Measurements from ENCODE around the gene HNF1A.

HNF1A gene

GRCh38 chr12:120961604-120962531 lies 16.5 kb upstream of the HNF1A start:
- Mint-ChIP-seq H3K4me1 (peaks cover 13% of the 10 kb centered on the region), H3K9me3 (no peaks in the 10 kb centered on the region), H3K36me3 (ENCODE audit: low read depth) (no peaks in the 10 kb centered on the region), H3K27me3 (ENCODE audit: low read depth, poor library complexity) (peaks cover 22% of the 10 kb centered on the region), H3K4me3 (no peak overlapping the region), H3K27ac (no peak overlapping the region)
- DNase-seq, result peak; percentile 41
- TF ChIP-seq, protein P1, sequence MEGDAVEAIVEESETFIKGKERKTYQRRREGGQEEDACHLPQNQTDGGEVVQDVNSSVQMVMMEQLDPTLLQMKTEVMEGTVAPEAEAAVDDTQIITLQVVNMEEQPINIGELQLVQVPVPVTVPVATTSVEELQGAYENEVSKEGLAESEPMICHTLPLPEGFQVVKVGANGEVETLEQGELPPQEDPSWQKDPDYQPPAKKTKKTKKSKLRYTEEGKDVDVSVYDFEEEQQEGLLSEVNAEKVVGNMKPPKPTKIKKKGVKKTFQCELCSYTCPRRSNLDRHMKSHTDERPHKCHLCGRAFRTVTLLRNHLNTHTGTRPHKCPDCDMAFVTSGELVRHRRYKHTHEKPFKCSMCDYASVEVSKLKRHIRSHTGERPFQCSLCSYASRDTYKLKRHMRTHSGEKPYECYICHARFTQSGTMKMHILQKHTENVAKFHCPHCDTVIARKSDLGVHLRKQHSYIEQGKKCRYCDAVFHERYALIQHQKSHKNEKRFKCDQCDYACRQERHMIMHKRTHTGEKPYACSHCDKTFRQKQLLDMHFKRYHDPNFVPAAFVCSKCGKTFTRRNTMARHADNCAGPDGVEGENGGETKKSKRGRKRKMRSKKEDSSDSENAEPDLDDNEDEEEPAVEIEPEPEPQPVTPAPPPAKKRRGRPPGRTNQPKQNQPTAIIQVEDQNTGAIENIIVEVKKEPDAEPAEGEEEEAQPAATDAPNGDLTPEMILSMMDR (IDR thresholded peaks at IDR 0.05), result no peak

DNA sequence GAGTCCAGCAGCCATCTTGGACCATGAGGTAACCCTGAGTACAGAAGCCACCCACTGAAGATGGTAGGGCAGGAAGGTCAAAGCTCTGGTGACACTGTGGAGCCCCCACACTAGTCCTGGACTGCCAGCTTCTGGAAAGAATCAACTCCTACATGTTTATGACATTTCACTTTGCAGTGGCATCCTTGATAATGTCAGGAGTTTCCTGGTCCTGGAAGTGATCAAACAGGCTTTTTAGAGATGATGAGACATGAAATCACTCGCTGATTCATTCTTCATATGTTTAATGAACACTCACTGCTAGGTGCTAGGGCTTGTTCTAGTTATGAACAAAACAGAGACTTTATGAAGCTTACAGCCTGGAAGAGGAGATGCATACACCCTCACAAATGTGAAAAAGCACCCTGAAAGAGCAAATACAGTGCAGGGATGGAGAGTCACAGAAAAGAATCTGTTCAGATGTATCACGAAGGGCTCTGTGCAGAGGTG lies 15.8 kb upstream of the HNF1A start:
- Mint-ChIP-seq H3K9me3 (no peaks in the 10 kb centered on the region), H3K4me3 (no peak overlapping the region), H3K27ac (no peak overlapping the region), H3K27me3 (ENCODE audit: low read depth, poor library complexity) (peaks cover 20% of the 10 kb centered on the region), H3K36me3 (ENCODE audit: low read depth) (no peaks in the 10 kb centered on the region), H3K4me1 (peaks cover 15% of the 10 kb centered on the region)
- TF ChIP-seq, protein P1 (IDR thresholded peaks at IDR 0.05), result no peak
- DNase-seq, result no peak

DNA sequence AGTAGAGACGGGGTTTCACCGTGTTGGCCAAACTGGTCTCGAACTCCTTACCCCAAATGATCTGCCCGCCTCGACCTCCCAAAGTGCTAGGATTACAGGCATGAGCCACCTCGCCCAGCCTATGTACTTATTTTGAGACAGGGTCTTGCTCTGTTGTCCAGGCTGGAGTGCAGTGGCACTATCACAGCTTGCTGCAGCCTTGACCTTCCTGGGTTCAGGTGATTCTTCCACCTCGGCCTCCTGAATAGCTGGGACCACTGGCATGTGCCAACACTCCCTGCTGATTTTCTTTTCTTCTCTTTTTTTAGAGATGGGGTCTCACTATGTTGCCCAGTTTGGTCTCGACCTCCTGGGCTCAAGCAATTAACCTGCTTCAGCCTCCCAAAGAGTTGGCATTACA lies 14.0 kb upstream of the HNF1A start:
- Mint-ChIP-seq H3K4me1 (peaks cover 17% of the 10 kb centered on the region), H3K36me3 (ENCODE audit: low read depth) (no peaks in the 10 kb centered on the region), H3K4me3 (no peak overlapping the region), H3K9me3 (no peaks in the 10 kb centered on the region), H3K27ac (no peak overlapping the region), H3K27me3 (ENCODE audit: low read depth, poor library complexity) (peaks cover 23% of the 10 kb centered on the region)
- DNase-seq, result no peak
- TF ChIP-seq, protein P1 (IDR thresholded peaks at IDR 0.05), result no peak

GRCh38 chr12:120965534-120966091 lies 12.7 kb upstream of the HNF1A start:
- H3K4me1 Mint-ChIP-seq, result peaks cover 22% of the 10 kb centered on the region
- DNase-seq, result no peak
- TF ChIP-seq, protein P1 (IDR thresholded peaks at IDR 0.05), result no peak
- no peak overlapping the region for H3K27ac Mint-ChIP-seq
- no peak overlapping the region for H3K4me3 Mint-ChIP-seq
- H3K27me3 Mint-ChIP-seq (ENCODE audit: low read depth, poor library complexity), result peaks cover 18% of the 10 kb centered on the region
- no peaks in the 10 kb centered on the region for H3K9me3 Mint-ChIP-seq
- no peaks in the 10 kb centered on the region for H3K36me3 Mint-ChIP-seq (ENCODE audit: low read depth)

GRCh38 chr12:120970310-120970709 lies 8.0 kb upstream of the HNF1A start:
- TF ChIP-seq, protein P1 (IDR thresholded peaks at IDR 0.05), result no peak
- Mint-ChIP-seq H3K27ac (peak overlapping the region; percentile 68), H3K4me1 (peaks cover 19% of the 10 kb centered on the region), H3K4me3 (no peak overlapping the region), H3K9me3 (no peaks in the 10 kb centered on the region), H3K36me3 (ENCODE audit: low read depth) (no peaks in the 10 kb centered on the region), H3K27me3 (ENCODE audit: low read depth, poor library complexity) (peaks cover 15% of the 10 kb centered on the region)
- no peak for DNase-seq

Data from nephron progenitor cell (in vitro differentiated cells).